ENCODE data around the gene MICAL3. TPM values are rescaled to one million over a fixed set of nuclear protein-coding genes. Genes with fewer than 3 reads are reported as not detected.

MICAL3 gene
- total and polyA plus RNA-seq, 2 of the 8 experiments (the other 6 are each of a cell fraction or from before 2014, with no cell fraction given): 8.3 to 41.8 TPM

DNA sequence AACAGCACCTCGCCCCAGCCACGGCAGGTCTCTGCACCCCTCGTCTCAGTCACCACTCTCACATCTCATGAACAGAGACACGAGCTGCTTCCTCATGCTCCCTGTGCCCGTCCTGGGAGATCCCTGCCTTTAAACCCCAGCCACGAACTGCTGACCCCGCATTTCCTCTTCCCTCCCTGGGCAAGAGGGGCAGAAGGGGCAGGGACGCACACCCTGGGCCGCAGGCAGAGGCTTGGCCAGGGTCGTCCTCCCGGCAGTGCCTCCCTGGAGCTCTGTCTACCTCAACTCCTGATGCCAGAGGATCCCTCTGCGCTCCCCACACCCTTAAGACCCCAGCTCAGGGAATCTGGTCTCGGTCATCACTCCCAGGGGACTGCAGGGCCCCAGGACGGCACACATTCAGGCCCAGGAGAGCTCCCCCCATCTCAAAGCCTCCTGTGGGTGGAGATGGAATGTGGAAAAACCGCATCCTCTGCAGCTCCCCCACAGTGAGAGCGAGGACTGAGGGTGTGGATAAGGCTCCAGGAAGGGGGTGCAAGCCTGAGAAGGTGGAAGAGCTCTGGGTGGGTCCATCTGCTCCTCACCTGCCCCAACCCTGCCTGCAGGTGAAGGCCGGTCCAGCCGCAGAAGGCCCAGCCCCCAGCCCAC, 251.3 kb downstream of the MICAL3 start (continued):
- TF ChIP-seq RBBP5 (IDR thresholded peaks at IDR 0.05; ENCODE audit: borderline replicate concordance, low read depth, low read length) (0 out of 2 replicates have a peak, but pooled peaks have one; percentile 37), PHF8 (conservative IDR thresholded peaks at IDR 0.05; ENCODE audit: low read depth, low read length) (no peak), SIRT6 (IDR thresholded peaks at IDR 0.05; ENCODE audit: low read length) (no peak), SIN3A (conservative IDR thresholded peaks at IDR 0.05 in 1 of 2, IDR thresholded peaks at IDR 0.05 in 1 of 2; ENCODE audit: low read depth in 1 of 2, low read length in 2 of 2) (no peak), BACH1 (IDR thresholded peaks at IDR 0.05; ENCODE audit: low read length) (no peak), TAF7 (optimal IDR thresholded peaks at IDR 0.05; ENCODE audit: borderline replicate concordance, low read depth, low read length) (no peak)
